Stomach (tissue), 4 donors: ENCODE measurements around the gene CEMP1.

Experiments
- CTCF ChIP-seq, 7 experiments: fragments of 450-650 bp in 4 of 7; fragments of 200-600 bp in 3 of 7; sonication (generic) in 3 of 7; IDR thresholded peaks; one replicate each; pipeline ENCODE4 v1.5.1; 2016 to 2019; ENCODE audit warnings: antibody characterized with exemption in 7 of 7, control low read depth in 2 of 7, mild to moderate bottlenecking in 1 of 7
- EP300 ChIP-seq: sonication (generic); formaldehyde crosslinking; IDR thresholded peaks from one replicate; pipeline ENCODE4 v1.6.1; 2017; ENCODE audit warnings: antibody characterized with exemption
- POLR2A ChIP-seq, 4 donors: fragments of 450-650 bp; IDR thresholded peaks; one replicate each; pipeline ENCODE4 v1.6.1; 2016; ENCODE audit warnings: antibody characterized with exemption in 4 of 4, control low read depth in 2 of 4, mild to moderate bottlenecking in 1 of 4, moderate library complexity in 1 of 4

DNA sequence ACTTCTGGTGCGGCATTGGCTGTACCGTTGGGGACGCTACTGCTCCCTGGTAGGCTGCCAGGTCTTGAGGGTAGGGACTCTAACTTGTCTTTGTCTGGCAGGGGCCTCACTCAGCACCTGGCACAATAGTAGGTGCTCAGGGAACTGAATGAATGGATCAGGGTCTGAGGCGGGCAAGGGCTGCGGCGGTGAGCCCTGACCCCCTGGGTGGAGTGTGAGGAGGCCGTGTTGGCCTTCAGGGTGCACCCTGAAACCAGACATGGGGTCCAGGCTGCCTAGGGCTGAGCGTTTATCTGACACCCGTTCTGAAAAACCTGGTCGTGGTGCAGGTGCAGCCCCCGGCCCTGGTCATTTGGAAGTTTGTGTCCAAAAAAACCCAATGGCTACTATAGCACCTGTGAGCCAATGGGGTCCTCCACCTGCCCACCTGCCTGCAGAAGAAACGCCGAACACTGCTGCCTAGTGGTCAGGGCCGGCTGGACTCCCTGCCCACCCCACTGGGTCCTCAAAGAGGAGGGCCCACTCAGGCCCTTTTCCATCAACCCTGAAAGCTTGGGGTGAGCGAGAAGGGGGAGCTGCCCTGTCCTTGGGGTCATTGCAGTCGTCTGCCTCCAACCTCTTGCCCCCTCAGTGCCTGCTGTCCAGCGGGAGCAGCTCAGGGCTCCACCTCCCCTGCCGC, 22.3 kb downstream of the CEMP1 start:
- TF ChIP-seq CTCF (IDR thresholded peaks at IDR 0.05): no peak
- TF ChIP-seq POLR2A (IDR thresholded peaks at IDR 0.05): no peak
- no peak for TF ChIP-seq EP300
